NCI-H69 (cell line): ENCODE results near the gene KCNAB1.
"Not testable (repeated sequence)": the region's sequence is repeated elsewhere in the genome, so short reads cannot be mapped to it uniquely, and the experiment has no call there.

Experiments used
- DNase-seq: peaks from one replicate; lab custom pipeline; 2025; lab: John Stamatoyannopoulos, UW

The KCNAB1 gene

GRCh38 chr3:156120528-156121251 is at the start of gene KCNAB1:
TSS of gene KCNAB1 (plus strand) at chr3:156120578.
- DNase-seq = peak; percentile 9

GRCh38 chr3:156071031-156071430 is 49.3 kb upstream of the KCNAB1 start:
- no peak for DNase-seq

DNA sequence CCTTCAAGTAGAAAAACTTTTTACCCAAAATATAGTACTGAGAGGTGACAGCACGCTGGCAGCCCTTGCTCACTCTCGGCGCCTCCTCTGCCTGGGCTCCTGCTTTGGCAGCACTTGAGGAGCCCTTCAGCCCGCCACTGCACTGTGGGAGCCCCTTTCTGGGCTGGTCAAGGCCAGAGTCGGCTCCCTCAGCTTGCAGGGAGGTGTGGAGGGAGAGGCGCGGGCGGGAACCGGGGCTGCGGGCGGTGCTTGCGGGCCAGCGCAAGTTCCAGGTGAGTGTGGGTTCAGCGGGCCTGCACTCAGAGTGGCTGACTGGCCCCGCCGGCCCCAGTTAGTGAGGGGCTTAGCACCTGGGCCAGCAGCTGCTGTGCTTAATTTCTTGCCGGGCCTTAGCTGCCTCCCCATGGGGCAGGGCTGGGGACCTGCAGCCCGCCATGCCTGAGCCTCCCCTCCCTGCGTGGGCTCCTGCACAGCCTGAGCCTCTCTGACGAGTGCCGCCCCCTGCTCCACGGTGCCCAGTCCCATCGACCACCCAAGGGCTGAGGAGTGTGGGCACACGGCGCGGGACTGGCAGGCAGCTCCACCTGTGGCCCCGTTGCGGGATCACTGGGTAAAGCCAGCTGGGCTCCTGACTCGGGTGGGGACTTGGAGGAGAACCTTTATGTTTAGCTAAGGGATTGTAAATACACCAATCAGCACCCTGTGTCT is 47.3 kb upstream of the KCNAB1 start:
- not testable (repeated sequence) for DNase-seq

DNA sequence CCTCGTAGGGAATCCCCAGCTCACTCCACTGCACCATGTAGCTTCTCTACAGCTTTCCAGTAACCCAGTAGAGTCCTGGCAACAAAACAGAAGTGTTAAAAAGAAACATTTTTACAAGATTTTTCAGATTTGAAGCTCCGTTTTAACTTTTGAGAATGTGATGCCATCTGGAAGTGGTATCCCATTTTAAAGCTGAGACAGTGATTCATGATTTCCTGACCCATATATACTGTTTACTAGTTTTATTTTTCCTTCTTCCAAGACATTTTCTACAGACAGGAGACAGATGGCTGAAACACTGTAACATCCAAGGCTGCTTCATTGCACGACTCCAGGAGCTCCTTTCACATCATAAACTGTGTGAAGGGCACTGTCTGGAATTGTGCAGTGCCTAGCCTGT is 30.3 kb upstream of the KCNAB1 start:
- DNase-seq = no peak

DNA sequence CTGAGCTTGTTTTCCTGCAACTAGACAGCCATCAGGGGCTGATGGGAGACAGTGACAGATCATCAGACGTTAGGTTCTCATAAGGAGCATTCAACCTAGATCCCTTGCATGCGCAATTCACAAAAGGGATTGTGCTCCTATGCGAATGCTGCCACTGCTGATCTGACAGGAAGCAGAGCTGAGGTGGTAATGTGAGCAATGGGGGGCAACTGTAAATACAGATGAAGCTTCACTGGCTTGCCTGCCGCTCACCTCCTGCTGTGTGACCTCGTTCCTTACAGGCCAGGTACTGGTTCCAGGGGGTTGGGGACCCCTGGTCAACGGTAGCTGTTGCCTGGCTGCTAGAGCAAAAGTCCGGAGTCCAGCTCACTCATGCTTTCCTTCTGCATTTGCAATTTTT is 26.4 kb upstream of the KCNAB1 start:
- peak; percentile 29 for DNase-seq

GRCh38 chr3:156094391-156094790 is 26.0 kb upstream of the KCNAB1 start:
- no peak for DNase-seq

GRCh38 chr3:156095652-156096051 is 24.7 kb upstream of the KCNAB1 start:
- not testable (repeated sequence) for DNase-seq

GRCh38 chr3:156098437-156099035 is 21.8 kb upstream of the KCNAB1 start:
- no peak for DNase-seq

DNA sequence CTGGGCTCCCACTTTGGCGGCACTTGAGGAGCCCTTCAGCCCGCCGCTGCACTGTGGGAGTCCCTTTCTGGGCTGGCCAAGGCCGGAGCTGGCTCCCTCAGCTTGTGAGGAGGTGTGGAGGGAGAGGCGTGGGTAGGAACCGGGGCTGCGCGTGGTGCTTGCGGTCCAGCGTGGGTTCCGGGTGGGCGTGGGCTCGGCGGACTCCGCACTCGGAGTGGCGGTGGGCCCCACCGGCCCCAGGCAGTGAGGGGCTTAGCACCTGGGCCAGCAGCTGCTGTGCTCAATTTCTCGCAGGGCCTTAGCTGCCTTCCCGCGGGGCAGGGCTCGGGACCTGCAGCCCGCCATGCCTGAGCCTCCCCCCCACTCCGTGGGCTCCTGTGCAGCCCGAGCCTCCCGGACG is 21.0 kb upstream of the KCNAB1 start:
- not testable (repeated sequence) for DNase-seq

GRCh38 chr3:156099984-156100383 is 20.4 kb upstream of the KCNAB1 start:
- not testable (repeated sequence) for DNase-seq

DNA sequence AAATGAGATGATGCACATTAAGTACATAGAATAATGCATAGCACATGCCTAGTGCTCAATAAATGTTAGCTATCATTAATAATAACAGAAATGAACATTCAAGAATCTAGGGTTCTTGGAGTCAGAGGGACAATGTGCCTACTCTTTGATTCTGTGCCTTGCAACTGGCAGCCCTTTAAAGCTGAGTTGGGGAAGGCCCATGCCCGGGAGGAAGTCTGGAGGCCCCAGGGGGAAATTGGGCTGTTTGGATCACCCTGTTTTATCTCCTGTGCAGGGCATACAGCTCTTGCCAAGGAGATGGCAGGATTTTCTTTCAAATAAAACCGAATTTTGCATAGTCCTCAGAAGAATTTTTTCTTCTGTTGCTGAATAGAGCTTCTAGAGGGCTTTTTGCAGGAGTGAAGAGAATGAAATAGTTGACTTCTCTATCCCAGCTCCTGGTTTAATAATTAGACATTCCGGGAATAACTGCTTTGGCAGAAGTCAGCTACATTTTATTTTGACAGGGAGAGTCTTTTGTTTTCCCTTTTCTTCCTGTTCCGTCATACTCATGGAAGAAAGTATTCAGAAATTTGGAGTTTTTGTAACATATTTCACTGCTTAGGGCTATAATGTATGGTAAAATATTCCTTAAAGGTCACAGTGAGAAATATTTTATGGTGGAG is 18.0 kb upstream of the KCNAB1 start:
- no peak for DNase-seq

DNA sequence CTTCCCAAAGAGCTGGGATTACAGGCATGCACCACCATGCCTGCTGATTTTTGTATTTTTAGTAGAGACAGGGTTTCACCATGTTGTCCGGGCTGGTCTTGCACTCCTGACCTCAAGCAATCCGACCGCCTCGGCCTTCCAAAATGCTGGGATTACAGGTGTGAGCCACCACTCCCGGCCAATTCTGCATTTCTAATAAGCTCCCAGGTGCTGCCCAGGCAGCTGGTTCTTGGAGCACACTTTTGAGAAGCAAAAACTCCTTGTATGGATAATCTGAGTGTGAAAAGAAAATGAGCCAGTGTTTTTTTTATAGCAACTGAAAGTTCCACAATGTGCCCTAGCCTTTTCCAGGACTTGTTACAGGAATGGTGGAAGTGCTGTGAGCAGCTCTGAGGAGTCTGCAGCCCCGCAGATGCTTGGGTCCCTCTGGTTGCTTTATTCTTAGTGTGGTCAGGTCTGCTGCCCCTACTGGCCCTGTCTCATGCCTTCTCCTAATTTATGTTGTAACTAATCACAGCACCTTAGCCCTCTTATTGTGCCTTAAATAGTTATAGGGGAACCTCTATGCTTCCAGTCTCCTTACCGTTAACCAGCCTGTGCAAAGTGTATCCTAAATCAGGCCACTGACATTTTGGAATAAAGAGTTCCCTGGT is 13.5 kb upstream of the KCNAB1 start:
- DNase-seq = no peak

- DNase-seq = no peak
These were observed 12.9 kb upstream of the KCNAB1 start for GRCh38 chr3:156107504-156107903.

DNA sequence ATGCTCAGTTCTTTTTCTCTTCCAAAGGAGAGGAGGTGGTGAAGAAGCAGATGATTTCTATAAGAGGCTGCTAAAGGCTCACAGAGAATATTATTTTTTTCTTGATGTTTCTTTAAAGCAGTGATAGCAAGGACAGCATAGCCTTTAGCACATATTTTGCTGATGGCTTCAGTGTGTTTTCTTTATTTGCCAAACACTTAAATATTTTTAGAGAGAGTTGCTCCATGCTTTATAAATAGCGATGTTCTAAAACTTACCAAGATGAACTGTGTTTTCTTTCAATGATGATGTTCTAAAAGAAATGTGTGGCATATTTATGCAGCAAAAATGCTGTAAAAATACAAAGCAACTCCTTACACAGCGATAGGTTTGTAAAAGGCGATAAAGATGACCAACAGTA is 11.8 kb upstream of the KCNAB1 start:
- no peak for DNase-seq

GRCh38 chr3:156109989-156110388 is 10.4 kb upstream of the KCNAB1 start:
- no peak for DNase-seq

- no peak for DNase-seq
These were observed 6.1 kb downstream of the KCNAB1 start for GRCh38 chr3:156126467-156126866.

- DNase-seq = no peak
These were observed 10.9 kb downstream of the KCNAB1 start for GRCh38 chr3:156131241-156131640.

- no peak for DNase-seq
These were observed 11.4 kb downstream of the KCNAB1 start for GRCh38 chr3:156131799-156132198.

- DNase-seq = no peak
These were observed 11.9 kb downstream of the KCNAB1 start for GRCh38 chr3:156132313-156132712.

DNA sequence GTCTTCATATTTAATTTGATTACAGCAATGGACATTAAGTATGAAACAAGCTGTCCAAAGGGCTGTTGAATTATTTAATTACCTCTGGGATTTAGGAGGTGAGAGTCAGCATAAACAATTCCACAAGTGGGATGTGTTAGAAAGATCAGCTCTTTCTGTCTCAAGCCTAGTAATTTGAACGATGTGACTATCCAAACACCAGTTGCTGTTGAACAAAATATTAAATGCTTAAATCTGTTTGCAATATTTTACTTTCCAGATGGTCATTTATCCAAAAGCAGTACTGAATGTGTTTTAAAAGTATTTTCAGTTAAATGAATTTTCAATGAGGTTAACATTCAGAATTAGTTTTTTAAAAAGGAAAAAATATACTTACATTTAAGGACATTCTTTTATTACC is 12.7 kb downstream of the KCNAB1 start:
- DNase-seq = no peak

DNA sequence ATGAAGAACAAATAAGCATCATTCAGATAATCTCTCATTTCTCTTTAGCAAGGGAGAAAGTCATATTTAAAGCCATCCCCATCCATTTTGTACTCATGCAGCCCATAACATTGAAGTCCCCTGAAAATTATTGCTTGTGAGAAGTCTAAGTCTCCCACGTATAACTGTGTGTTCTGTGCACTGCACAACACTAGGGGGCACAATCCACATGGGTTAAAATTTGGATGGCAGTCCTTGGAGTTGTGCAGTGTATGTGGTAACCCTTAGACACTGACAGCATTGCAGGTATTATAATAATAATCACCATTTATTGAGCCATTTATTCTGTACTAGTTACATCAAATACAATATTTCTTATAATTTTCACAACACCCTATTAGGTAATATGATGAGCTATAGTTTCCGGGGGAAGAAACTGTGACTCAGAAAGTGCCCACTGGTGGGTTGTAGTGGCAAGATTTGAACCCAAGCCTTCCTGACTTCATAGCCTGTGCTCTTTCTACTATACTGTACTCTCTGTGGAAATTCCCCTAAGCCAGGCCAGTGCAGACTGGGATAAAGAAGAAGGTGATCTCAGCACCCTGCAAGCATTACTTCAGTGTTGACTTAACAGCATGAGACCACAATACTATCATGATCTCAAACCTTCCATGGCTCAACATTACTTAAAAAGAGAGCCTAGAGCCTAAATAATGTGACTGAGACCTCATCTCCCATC is 15.7 kb downstream of the KCNAB1 start:
- DNase-seq = peak; percentile 2
